Neural cell (in vitro differentiated cells): ENCODE results near the gene ZDHHC14. TPM values are rescaled to one million over a fixed set of nuclear protein-coding genes. Genes with fewer than 3 reads are reported as not detected.

Experiments used
- H2AFZ ChIP-seq: fragments of 200-600, 300-800 bp; sonication (generic), shearing (Covaris generic); 2 replicates; pipeline ENCODE4 v1.6.0; 2014; ENCODE audit warnings: low read depth, mild to moderate bottlenecking, antibody characterized with exemption, low read length, moderate library complexity
- H3F3A ChIP-seq: fragments of 200-600 bp; shearing (Covaris generic); 2 replicates; pipeline ENCODE4 v1.6.1; 2016; ENCODE audit warnings: mild to moderate bottlenecking, moderate library complexity, mixed read lengths, antibody characterized with exemption, low read length; ENCODE audit not compliant: insufficient read depth, poor library complexity, severe bottlenecking
- H3K27ac ChIP-seq: fragments of 200-600, 300-800 bp; sonication (generic), shearing (Covaris generic); 2 replicates; pipeline ENCODE4 v1.5.1; 2014; ENCODE audit warnings: mild to moderate bottlenecking, low read length, moderate library complexity
- H3K27me3 ChIP-seq: fragments of 300-800, 200-600 bp; sonication (generic), shearing (Covaris generic); 2 replicates; pipeline ENCODE4 v1.6.0; 2014; ENCODE audit warnings: mild to moderate bottlenecking, low read depth, low read length, moderate library complexity; ENCODE audit not compliant: insufficient read depth
- H3K36me3 ChIP-seq: fragments of 300-800, 200-600 bp; sonication (generic), shearing (Covaris generic); 2 replicates; pipeline ENCODE4 v1.5.1; 2014; ENCODE audit warnings: mild to moderate bottlenecking, antibody characterized with exemption, low read length, moderate library complexity; ENCODE audit not compliant: insufficient read depth
- H3K4me2 ChIP-seq: fragments of 300-800, 200-600 bp; sonication (generic), shearing (Covaris generic); 2 replicates; pipeline ENCODE4 v1.6.0; 2014; ENCODE audit warnings: mild to moderate bottlenecking, low read length
- H3K4me3 ChIP-seq: fragments of 300-800, 200-600 bp; sonication (generic), shearing (Covaris generic); 2 replicates; pipeline ENCODE4 v1.5.1; 2014; ENCODE audit warnings: mild to moderate bottlenecking, low read length, moderate library complexity
- H3K79me2 ChIP-seq: fragments of 200-600 bp; shearing (Covaris generic); replicated peaks from 2 replicates; pipeline ENCODE4 v1.6.0; 2014; ENCODE audit warnings: mild to moderate bottlenecking, low read length, moderate library complexity; ENCODE audit not compliant: insufficient read depth
- H3K9ac ChIP-seq: fragments of 300-800, 200-600 bp; sonication (generic), shearing (Covaris generic); 2 replicates; pipeline ENCODE4 v1.6.1; 2016; ENCODE audit warnings: mild to moderate bottlenecking, low read length, mixed read lengths
- H3K9me2 ChIP-seq: fragments of 200-600 bp; shearing (Covaris generic); 2 replicates; pipeline ENCODE4 v1.6.1; 2016; ENCODE audit warnings: mild to moderate bottlenecking, low read length, mixed read lengths; ENCODE audit not compliant: insufficient read depth
- H3K9me3 ChIP-seq: fragments of 200-600, 300-800 bp; sonication (generic), shearing (Covaris generic); 2 replicates; pipeline ENCODE4 v1.6.1; 2016; ENCODE audit warnings: mild to moderate bottlenecking, mixed run types, low read length, moderate library complexity, mixed read lengths
- H4K20me1 ChIP-seq: fragments of 200-600 bp; shearing (Covaris generic); 2 replicates; pipeline ENCODE4 v1.6.1; 2016; ENCODE audit warnings: mild to moderate bottlenecking, mixed run types; ENCODE audit not compliant: insufficient read depth
- EP300 ChIP-seq: fragments of 450-650 bp; conservative IDR thresholded peaks from 2 replicates; pipeline ENCODE4 v1.6.1; 2014; ENCODE audit warnings: antibody characterized with exemption, mild to moderate bottlenecking, moderate library complexity; ENCODE audit not compliant: poor library complexity, severe bottlenecking
- EZH2 ChIP-seq: fragments of 200-600, 300-800 bp; shearing (Covaris generic), sonication (generic); IDR thresholded peaks from 2 replicates; pipeline ENCODE4 v1.6.1; 2014; ENCODE audit warnings: antibody characterized with exemption, low read length, borderline replicate concordance, mild to moderate bottlenecking; ENCODE audit not compliant: insufficient read depth, poor library complexity, severe bottlenecking
- MXI1 ChIP-seq: fragments of 450-650 bp; conservative IDR thresholded peaks from 2 replicates; pipeline ENCODE4 v1.6.1; 2014; ENCODE audit warnings: antibody characterized with exemption, mild to moderate bottlenecking; ENCODE audit not compliant: poor library complexity, severe bottlenecking
- POLR2AphosphoS5 ChIP-seq: IDR thresholded peaks from 2 replicates; pipeline ENCODE4 v1.6.1; 2012
- RAD21 ChIP-seq: fragments of 450-650 bp; conservative IDR thresholded peaks from 2 replicates; pipeline ENCODE4 v1.6.1; 2014; ENCODE audit warnings: antibody characterized with exemption, mild to moderate bottlenecking, moderate library complexity
- SMC3 ChIP-seq: fragments of 450-650 bp; conservative IDR thresholded peaks from 2 replicates; pipeline ENCODE4 v1.6.1; 2014; ENCODE audit warnings: antibody characterized with exemption, mild to moderate bottlenecking, moderate library complexity; ENCODE audit not compliant: poor library complexity
- TAF1 ChIP-seq: IDR thresholded peaks from 2 replicates; pipeline ENCODE4 v1.6.1; 2012; ENCODE audit warnings: low read depth
- polyA plus RNA-seq: library from polyadenylated mRNA; depleted of rRNA; stranded (reverse); fragments of >200 nt; gene quantifications from 2 replicates; pipeline ENCODE4 v1.2.3, GENCODE V29; 2014
- TF ChIP-seq, protein P1 (sequence below): IDR thresholded peaks from 2 replicates; pipeline ENCODE4 v1.6.1; 2012; ENCODE audit warnings: borderline replicate concordance
- TF ChIP-seq, protein P2 (sequence below): fragments of 450-650 bp; IDR thresholded peaks from 2 replicates; pipeline ENCODE4 v1.5.1; 2014; ENCODE audit warnings: antibody characterized with exemption, mild to moderate bottlenecking, moderate library complexity; ENCODE audit not compliant: poor library complexity, severe bottlenecking

ZDHHC14 gene
- polyA plus RNA-seq, 1 donor from 2014 or later = 4.1 TPM

DNA sequence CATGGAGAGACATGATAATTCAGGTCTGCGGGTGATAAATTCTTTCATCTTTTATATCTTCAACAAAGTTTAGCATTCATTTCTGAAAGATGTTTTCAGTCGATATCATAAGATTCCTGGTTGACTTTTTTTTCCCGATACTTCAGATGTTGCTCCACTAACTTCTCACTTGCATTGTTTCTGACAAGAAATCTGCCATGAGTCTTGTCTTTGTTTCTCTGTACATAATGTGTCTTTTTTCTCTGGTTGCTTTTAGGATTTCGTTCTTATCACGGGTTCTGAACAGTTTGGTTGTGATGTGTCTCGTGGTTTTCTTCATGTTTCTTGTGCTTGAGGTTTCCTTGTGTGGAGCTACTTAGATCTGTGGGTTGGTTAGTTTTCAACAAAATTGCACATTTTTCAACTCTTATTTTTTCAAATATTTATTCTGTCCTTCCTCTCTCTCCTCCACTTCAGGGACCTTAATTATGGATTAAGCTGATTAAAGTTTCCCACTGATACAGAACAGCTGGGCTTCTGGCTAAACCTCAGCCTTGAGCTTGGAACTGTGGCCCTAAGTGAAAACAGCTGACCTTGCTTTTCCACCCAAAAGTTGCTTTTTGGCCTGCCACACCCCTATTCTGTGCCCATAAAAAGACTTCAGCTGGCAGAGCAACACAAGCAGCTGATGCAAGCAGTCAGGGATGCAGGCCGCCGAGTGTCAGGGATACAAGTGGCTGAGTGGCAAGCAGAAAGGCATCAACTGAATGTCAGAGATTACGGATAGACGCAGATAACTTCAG is 344.2 kb downstream of the ZDHHC14 start:
- Histone ChIP-seq H3F3A (no peaks in the 10 kb centered on the region), H3K79me2 (no peaks in the 10 kb centered on the region), H3K9me2 (no peaks in the 10 kb centered on the region), H3K9me3 (no peaks in the 10 kb centered on the region), H3K36me3 (no peaks in the 10 kb centered on the region), H3K27ac (no peak overlapping the region), H3K27me3 (no peaks in the 10 kb centered on the region), H2AFZ (no peak overlapping the region), H3K9ac (no peak overlapping the region), H3K4me3 (no peak overlapping the region), H3K4me2 (no peak overlapping the region), H4K20me1 (no peaks in the 10 kb centered on the region)
- TF ChIP-seq MXI1 = no peak
- TF ChIP-seq, protein P1, sequence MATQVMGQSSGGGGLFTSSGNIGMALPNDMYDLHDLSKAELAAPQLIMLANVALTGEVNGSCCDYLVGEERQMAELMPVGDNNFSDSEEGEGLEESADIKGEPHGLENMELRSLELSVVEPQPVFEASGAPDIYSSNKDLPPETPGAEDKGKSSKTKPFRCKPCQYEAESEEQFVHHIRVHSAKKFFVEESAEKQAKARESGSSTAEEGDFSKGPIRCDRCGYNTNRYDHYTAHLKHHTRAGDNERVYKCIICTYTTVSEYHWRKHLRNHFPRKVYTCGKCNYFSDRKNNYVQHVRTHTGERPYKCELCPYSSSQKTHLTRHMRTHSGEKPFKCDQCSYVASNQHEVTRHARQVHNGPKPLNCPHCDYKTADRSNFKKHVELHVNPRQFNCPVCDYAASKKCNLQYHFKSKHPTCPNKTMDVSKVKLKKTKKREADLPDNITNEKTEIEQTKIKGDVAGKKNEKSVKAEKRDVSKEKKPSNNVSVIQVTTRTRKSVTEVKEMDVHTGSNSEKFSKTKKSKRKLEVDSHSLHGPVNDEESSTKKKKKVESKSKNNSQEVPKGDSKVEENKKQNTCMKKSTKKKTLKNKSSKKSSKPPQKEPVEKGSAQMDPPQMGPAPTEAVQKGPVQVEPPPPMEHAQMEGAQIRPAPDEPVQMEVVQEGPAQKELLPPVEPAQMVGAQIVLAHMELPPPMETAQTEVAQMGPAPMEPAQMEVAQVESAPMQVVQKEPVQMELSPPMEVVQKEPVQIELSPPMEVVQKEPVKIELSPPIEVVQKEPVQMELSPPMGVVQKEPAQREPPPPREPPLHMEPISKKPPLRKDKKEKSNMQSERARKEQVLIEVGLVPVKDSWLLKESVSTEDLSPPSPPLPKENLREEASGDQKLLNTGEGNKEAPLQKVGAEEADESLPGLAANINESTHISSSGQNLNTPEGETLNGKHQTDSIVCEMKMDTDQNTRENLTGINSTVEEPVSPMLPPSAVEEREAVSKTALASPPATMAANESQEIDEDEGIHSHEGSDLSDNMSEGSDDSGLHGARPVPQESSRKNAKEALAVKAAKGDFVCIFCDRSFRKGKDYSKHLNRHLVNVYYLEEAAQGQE = no peak
- TF ChIP-seq RAD21 = no peak
- no peak for TF ChIP-seq POLR2AphosphoS5
- TF ChIP-seq, protein P2, sequence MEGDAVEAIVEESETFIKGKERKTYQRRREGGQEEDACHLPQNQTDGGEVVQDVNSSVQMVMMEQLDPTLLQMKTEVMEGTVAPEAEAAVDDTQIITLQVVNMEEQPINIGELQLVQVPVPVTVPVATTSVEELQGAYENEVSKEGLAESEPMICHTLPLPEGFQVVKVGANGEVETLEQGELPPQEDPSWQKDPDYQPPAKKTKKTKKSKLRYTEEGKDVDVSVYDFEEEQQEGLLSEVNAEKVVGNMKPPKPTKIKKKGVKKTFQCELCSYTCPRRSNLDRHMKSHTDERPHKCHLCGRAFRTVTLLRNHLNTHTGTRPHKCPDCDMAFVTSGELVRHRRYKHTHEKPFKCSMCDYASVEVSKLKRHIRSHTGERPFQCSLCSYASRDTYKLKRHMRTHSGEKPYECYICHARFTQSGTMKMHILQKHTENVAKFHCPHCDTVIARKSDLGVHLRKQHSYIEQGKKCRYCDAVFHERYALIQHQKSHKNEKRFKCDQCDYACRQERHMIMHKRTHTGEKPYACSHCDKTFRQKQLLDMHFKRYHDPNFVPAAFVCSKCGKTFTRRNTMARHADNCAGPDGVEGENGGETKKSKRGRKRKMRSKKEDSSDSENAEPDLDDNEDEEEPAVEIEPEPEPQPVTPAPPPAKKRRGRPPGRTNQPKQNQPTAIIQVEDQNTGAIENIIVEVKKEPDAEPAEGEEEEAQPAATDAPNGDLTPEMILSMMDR = no peak

DNA sequence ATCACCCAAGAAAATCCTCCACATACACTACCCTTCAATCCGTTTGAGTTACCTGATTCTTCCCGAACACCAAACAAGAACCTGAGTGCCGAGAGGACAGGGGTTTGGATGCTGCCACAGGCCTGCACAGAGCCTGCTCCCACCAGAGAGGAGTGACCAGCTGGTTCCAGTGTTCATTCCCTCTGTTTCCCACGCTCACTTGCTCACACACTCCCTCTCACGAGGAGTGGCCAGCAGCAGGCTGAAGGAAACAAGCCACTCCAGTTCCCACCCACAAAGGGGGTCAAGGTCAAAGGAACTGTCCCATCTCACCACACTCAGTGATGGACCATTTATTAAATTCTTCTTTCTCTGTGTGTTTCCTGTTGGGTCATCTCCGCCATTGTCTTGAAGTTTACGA is 344.8 kb downstream of the ZDHHC14 start:
- Histone ChIP-seq H3K9me3 (no peaks in the 10 kb centered on the region), H3K9ac (no peak overlapping the region), H3K27ac (no peak overlapping the region), H2AFZ (no peak overlapping the region), H4K20me1 (no peaks in the 10 kb centered on the region), H3F3A (no peaks in the 10 kb centered on the region), H3K4me3 (no peak overlapping the region), H3K27me3 (no peaks in the 10 kb centered on the region), H3K9me2 (no peaks in the 10 kb centered on the region), H3K4me2 (no peak overlapping the region), H3K79me2 (no peaks in the 10 kb centered on the region), H3K36me3 (no peaks in the 10 kb centered on the region)
- TF ChIP-seq, protein P1 = no peak
- no peak for TF ChIP-seq EP300
- no peak for TF ChIP-seq MXI1
- TF ChIP-seq POLR2AphosphoS5 = no peak
- TF ChIP-seq RAD21 = no peak
- TF ChIP-seq EZH2 = no peak
- TF ChIP-seq SMC3 = no peak
- TF ChIP-seq, protein P2 = no peak
- no peak for TF ChIP-seq TAF1
